GM06990 (cell line): ENCODE data around the gene XYLT2.

Experiments
- DNase-seq: peaks from one replicate; pipeline ENCODE4 v3.0.0-alpha.2; 2011; ENCODE audit not compliant: insufficient read length; ENCODE audit errors: extremely low read depth
- H3K27me3 ChIP-seq: replicated peaks from 2 replicates; pipeline ENCODE4 v1.6.0; 2011; ENCODE audit warnings: low read length; ENCODE audit not compliant: control insufficient read depth, insufficient read depth
- H3K36me3 ChIP-seq: 2 replicates; pipeline ENCODE4 v1.5.1; 2011; ENCODE audit warnings: low read length; ENCODE audit not compliant: control insufficient read depth, insufficient read depth
- H3K4me3 ChIP-seq: replicated peaks from 2 replicates; pipeline ENCODE4 v1.5.1; 2011; ENCODE audit warnings: low read depth, mild to moderate bottlenecking, control low read depth, low read length
- CTCF ChIP-seq: IDR thresholded peaks from 2 replicates; pipeline ENCODE4 v1.5.1; 2011; ENCODE audit warnings: low read length, control low read depth, mild to moderate bottlenecking, inconsistent platforms; ENCODE audit not compliant: insufficient read depth, poor library complexity, severe bottlenecking

The XYLT2 gene

GRCh38 chr17:50355701-50356341 lies 9.9 kb downstream of the XYLT2 start:
- TF ChIP-seq CTCF = no peak
- Histone ChIP-seq H3K27me3 (no peaks in the 10 kb centered on the region), H3K4me3 (no peak overlapping the region), H3K36me3 (peaks cover 29% of the 10 kb centered on the region)
- DNase-seq = no peak

- Histone ChIP-seq H3K27me3 (no peaks in the 10 kb centered on the region), H3K36me3 (peaks cover 29% of the 10 kb centered on the region), H3K4me3 (no peak overlapping the region)
- DNase-seq = no peak
- no peak for TF ChIP-seq CTCF
Measured at GRCh38 chr17:50356418-50356817, 10.5 kb downstream of the XYLT2 start.

DNA sequence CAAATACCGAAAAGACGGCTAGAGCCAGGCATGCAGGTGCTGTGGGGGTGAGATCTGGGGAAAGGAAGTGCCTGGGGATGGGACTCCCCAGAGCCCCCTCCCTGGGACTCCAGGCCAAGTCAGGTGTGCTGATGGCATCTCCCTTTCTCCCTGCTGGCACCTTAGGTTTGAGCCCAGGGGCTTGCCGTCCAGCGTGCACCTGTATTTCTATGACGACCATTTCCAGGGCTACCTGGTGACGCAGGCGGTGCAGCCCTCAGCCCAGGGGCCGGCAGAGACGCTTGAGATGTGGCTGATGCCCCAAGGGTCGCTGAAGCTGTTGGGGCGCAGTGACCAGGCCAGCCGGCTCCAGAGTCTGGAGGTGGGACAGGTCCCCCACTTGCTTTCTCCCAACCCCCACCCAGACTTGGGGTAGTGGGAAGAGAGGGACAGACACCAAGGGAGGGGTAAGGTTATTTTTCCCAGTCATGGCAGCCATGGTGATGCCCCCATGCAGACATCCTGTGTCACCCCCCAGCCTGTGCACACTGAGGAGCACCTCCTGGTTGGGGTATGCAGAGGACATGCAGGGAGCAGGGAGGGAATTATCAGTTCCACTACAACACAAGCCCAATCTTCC lies 11.1 kb downstream of the XYLT2 start:
- peaks cover 29% of the 10 kb centered on the region for H3K36me3 ChIP-seq
- no peak overlapping the region for H3K4me3 ChIP-seq
- no peak for DNase-seq
- TF ChIP-seq CTCF = no peak
- H3K27me3 ChIP-seq = no peaks in the 10 kb centered on the region

DNA sequence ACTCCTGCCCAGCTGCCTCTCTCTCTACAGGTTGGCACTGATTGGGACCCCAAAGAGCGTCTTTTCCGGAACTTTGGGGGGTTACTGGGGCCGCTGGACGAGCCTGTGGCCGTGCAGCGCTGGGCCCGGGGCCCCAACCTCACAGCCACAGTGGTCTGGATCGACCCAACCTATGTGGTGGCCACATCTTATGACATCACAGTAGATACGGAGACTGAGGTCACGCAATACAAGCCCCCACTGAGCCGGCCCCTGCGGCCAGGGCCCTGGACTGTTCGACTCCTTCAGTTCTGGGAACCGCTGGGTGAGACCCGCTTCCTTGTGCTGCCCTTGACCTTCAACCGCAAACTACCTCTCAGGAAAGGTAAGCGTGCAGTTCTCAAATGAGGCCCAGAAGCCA lies 12.3 kb downstream of the XYLT2 start:
- no peaks in the 10 kb centered on the region for H3K27me3 ChIP-seq
- no peak overlapping the region for H3K4me3 ChIP-seq
- DNase-seq = no peak
- no peak for TF ChIP-seq CTCF
- H3K36me3 ChIP-seq = peaks cover 29% of the 10 kb centered on the region

GRCh38 chr17:50359005-50359699 lies 13.2 kb downstream of the XYLT2 start:
- TF ChIP-seq CTCF = no peak
- DNase-seq = no peak
- peaks cover 25% of the 10 kb centered on the region for H3K36me3 ChIP-seq
- H3K4me3 ChIP-seq = no peak overlapping the region
- H3K27me3 ChIP-seq = no peaks in the 10 kb centered on the region
